ENCODE data around the gene PLPP4. TPM values are rescaled to one million over a fixed set of nuclear protein-coding genes. Genes with fewer than 3 reads are reported as not detected.

PLPP4 gene
- total RNA-seq, 1 experiment from 2014 or later = 10.7 TPM

GRCh38 chr10:120428754-120429153, 28.3 kb upstream of the PLPP4 start:
- Histone ChIP-seq H3K9ac (ENCODE audit: low read length) (no peak overlapping the region), H3K27ac (ENCODE audit: low read length) (no peak overlapping the region), H3K9me3 (ENCODE audit: low read length) (no peaks in the 10 kb centered on the region), H3K4me1 (ENCODE audit: insufficient read depth, low read length) (peaks cover 11% of the 10 kb centered on the region), H3K9me2 (replicated peaks; ENCODE audit: low read length) (no peaks in the 10 kb centered on the region), H3K36me3 (ENCODE audit: low read depth, low read length) (no peaks in the 10 kb centered on the region), H4K20me1 (ENCODE audit: low read length) (no peaks in the 10 kb centered on the region), H3K4me3 (ENCODE audit: low read length) (no peak overlapping the region), H3K27me3 (ENCODE audit: low read length) (no peaks in the 10 kb centered on the region), H3K4me2 (ENCODE audit: low read length) (no peak overlapping the region), H3F3A (ENCODE audit: low read length, unreplicated experiment) (no peaks in the 10 kb centered on the region), H2AFZ (ENCODE audit: low read length) (no peak overlapping the region), H3K79me2 (ENCODE audit: low read length) (no peaks in the 10 kb centered on the region)
- POLR2A ChIA-PET (ENCODE audit: unreplicated experiment) = no interaction called here
- DNase-seq (no peak), ATAC-seq (no peak)
- CTCF ChIA-PET = no interaction called here
- no TSS peak for BruUV-seq (replicated peaks)
- TF ChIP-seq, protein P1, sequence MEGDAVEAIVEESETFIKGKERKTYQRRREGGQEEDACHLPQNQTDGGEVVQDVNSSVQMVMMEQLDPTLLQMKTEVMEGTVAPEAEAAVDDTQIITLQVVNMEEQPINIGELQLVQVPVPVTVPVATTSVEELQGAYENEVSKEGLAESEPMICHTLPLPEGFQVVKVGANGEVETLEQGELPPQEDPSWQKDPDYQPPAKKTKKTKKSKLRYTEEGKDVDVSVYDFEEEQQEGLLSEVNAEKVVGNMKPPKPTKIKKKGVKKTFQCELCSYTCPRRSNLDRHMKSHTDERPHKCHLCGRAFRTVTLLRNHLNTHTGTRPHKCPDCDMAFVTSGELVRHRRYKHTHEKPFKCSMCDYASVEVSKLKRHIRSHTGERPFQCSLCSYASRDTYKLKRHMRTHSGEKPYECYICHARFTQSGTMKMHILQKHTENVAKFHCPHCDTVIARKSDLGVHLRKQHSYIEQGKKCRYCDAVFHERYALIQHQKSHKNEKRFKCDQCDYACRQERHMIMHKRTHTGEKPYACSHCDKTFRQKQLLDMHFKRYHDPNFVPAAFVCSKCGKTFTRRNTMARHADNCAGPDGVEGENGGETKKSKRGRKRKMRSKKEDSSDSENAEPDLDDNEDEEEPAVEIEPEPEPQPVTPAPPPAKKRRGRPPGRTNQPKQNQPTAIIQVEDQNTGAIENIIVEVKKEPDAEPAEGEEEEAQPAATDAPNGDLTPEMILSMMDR (conservative IDR thresholded peaks at IDR 0.05; ENCODE audit: low read depth, low read length) = no peak
- TF ChIP-seq EZH2 (IDR thresholded peaks at IDR 0.05; ENCODE audit: low read length, unreplicated experiment) (no peak), EZH2phosphoT487 (IDR thresholded peaks at IDR 0.05; ENCODE audit: borderline replicate concordance, low read length) (no peak)
- intact Hi-C loops (cut with micrococcal nuclease) = no loop called here

DNA sequence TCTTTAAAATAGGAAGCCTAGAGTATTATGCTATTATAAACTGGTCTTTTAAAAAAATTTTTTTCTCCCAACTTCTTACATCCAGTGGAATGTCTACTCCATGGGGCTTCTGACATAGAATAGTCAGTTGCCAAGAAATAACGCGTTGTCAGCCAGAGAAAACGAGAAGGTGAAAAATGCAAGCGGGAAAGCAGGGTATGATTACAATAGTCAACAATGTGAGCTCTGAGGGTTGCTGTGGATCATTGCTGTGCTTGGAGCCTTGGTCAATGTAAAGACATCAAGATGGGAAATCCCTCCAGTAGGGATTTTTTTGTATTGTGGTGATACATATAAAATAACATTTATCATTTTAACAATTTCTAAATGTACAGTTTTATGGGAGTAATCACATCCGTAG, 27.6 kb upstream of the PLPP4 start:
- no peaks in the 10 kb centered on the region for H3K9me2 ChIP-seq (replicated peaks; ENCODE audit: low read length)
- no peaks in the 10 kb centered on the region for H3K27me3 ChIP-seq (ENCODE audit: low read length)
- BruUV-seq (replicated peaks) = no TSS peak
- no peaks in the 10 kb centered on the region for H3F3A ChIP-seq (ENCODE audit: low read length, unreplicated experiment)
- H3K9ac ChIP-seq (ENCODE audit: low read length) = no peak overlapping the region
- no peaks in the 10 kb centered on the region for H3K79me2 ChIP-seq (ENCODE audit: low read length)
- H3K4me1 ChIP-seq (ENCODE audit: insufficient read depth, low read length) = peaks cover 4% of the 10 kb centered on the region
- intact Hi-C loops (cut with micrococcal nuclease) = no loop called here
- H3K4me2 ChIP-seq (ENCODE audit: low read length) = no peak overlapping the region
- no peaks in the 10 kb centered on the region for H4K20me1 ChIP-seq (ENCODE audit: low read length)
- TF ChIP-seq, protein P1 (conservative IDR thresholded peaks at IDR 0.05; ENCODE audit: low read depth, low read length) = no peak
- TF ChIP-seq EZH2 (IDR thresholded peaks at IDR 0.05; ENCODE audit: low read length, unreplicated experiment) (no peak), EZH2phosphoT487 (IDR thresholded peaks at IDR 0.05; ENCODE audit: borderline replicate concordance, low read length) (no peak)
- ChIA-PET CTCF (no interaction called here), POLR2A (ENCODE audit: unreplicated experiment) (no interaction called here)
- ATAC-seq (no peak), DNase-seq (no peak)
- no peaks in the 10 kb centered on the region for H3K36me3 ChIP-seq (ENCODE audit: low read depth, low read length)
- H3K9me3 ChIP-seq (ENCODE audit: low read length) = no peaks in the 10 kb centered on the region
- H2AFZ ChIP-seq (ENCODE audit: low read length) = no peak overlapping the region
- H3K4me3 ChIP-seq (ENCODE audit: low read length) = no peak overlapping the region
- no peak overlapping the region for H3K27ac ChIP-seq (ENCODE audit: low read length)

DNA sequence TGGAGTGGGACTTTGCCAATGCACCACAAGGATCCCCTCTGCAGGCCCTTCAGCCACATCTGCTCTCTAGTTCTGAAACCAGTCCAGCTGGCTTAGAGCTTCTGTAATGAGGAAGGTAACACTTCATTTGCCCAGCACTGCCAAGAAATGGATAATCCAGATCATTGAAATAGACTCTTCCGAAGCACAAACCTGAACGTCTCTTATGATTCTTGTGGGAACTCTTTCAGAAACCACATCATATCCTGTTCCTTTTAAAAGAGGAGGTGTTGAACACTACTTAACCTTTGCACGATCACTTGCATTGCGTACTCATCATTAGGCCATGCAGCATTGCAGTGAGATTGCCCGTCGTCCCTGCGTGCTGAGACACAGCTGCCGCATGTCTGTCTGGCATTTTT, 25.8 kb upstream of the PLPP4 start:
- BruUV-seq (replicated peaks) = no TSS peak
- CTCF ChIA-PET = no interaction called here

More for the DNA sequence above, 25.8 kb upstream of the PLPP4 start:
- Histone ChIP-seq H3K27me3 (ENCODE audit: low read length) (no peaks in the 10 kb centered on the region), H3K27ac (ENCODE audit: low read length) (no peak overlapping the region), H3K4me3 (ENCODE audit: low read length) (no peak overlapping the region), H3K9me2 (replicated peaks; ENCODE audit: low read length) (no peaks in the 10 kb centered on the region), H3K4me1 (ENCODE audit: insufficient read depth, low read length) (peaks cover 2% of the 10 kb centered on the region; the same call in 1 of the 2 replicates), H4K20me1 (ENCODE audit: low read length) (no peaks in the 10 kb centered on the region), H2AFZ (ENCODE audit: low read length) (no peak overlapping the region), H3K36me3 (ENCODE audit: low read depth, low read length) (no peaks in the 10 kb centered on the region), H3K4me2 (ENCODE audit: low read length) (no peak overlapping the region), H3F3A (ENCODE audit: low read length, unreplicated experiment) (no peaks in the 10 kb centered on the region), H3K9me3 (ENCODE audit: low read length) (no peaks in the 10 kb centered on the region), H3K9ac (ENCODE audit: low read length) (no peak overlapping the region), H3K79me2 (ENCODE audit: low read length) (no peaks in the 10 kb centered on the region)
- TF ChIP-seq, protein P1 (conservative IDR thresholded peaks at IDR 0.05; ENCODE audit: low read depth, low read length) = no peak
- TF ChIP-seq EZH2phosphoT487 (IDR thresholded peaks at IDR 0.05; ENCODE audit: borderline replicate concordance, low read length) = no peak
- DNase-seq = no peak
- intact Hi-C loops (cut with micrococcal nuclease) = no loop called here
- POLR2A ChIA-PET (ENCODE audit: unreplicated experiment) = no interaction called here
- no peak for ATAC-seq

Data from PC-3 (cell line).